Measurements from ENCODE around the gene PPP1R11. TPM values are rescaled to one million over a fixed set of nuclear protein-coding genes. Genes with fewer than 3 reads are reported as not detected.

PPP1R11 gene
- total and polyA plus RNA-seq, 2 of the 13 experiments (the other 11 are each of a cell fraction or from before 2014, with no cell fraction given): 32.1 to 58.9 TPM

GRCh38 chr6:30075790-30076732 is 9.1 kb downstream of the PPP1R11 start (continued):
- no peak for TF ChIP-seq MLX (CRISPR knock-in tag; IDR thresholded peaks at IDR 0.05)
- peak; percentile 57; the same call in 1 of the 2 replicates for TF ChIP-seq SMAD1 (CRISPR knock-in tag; IDR thresholded peaks at IDR 0.05; ENCODE audit: borderline replicate concordance, low read depth)
- TF ChIP-seq, protein P1, sequence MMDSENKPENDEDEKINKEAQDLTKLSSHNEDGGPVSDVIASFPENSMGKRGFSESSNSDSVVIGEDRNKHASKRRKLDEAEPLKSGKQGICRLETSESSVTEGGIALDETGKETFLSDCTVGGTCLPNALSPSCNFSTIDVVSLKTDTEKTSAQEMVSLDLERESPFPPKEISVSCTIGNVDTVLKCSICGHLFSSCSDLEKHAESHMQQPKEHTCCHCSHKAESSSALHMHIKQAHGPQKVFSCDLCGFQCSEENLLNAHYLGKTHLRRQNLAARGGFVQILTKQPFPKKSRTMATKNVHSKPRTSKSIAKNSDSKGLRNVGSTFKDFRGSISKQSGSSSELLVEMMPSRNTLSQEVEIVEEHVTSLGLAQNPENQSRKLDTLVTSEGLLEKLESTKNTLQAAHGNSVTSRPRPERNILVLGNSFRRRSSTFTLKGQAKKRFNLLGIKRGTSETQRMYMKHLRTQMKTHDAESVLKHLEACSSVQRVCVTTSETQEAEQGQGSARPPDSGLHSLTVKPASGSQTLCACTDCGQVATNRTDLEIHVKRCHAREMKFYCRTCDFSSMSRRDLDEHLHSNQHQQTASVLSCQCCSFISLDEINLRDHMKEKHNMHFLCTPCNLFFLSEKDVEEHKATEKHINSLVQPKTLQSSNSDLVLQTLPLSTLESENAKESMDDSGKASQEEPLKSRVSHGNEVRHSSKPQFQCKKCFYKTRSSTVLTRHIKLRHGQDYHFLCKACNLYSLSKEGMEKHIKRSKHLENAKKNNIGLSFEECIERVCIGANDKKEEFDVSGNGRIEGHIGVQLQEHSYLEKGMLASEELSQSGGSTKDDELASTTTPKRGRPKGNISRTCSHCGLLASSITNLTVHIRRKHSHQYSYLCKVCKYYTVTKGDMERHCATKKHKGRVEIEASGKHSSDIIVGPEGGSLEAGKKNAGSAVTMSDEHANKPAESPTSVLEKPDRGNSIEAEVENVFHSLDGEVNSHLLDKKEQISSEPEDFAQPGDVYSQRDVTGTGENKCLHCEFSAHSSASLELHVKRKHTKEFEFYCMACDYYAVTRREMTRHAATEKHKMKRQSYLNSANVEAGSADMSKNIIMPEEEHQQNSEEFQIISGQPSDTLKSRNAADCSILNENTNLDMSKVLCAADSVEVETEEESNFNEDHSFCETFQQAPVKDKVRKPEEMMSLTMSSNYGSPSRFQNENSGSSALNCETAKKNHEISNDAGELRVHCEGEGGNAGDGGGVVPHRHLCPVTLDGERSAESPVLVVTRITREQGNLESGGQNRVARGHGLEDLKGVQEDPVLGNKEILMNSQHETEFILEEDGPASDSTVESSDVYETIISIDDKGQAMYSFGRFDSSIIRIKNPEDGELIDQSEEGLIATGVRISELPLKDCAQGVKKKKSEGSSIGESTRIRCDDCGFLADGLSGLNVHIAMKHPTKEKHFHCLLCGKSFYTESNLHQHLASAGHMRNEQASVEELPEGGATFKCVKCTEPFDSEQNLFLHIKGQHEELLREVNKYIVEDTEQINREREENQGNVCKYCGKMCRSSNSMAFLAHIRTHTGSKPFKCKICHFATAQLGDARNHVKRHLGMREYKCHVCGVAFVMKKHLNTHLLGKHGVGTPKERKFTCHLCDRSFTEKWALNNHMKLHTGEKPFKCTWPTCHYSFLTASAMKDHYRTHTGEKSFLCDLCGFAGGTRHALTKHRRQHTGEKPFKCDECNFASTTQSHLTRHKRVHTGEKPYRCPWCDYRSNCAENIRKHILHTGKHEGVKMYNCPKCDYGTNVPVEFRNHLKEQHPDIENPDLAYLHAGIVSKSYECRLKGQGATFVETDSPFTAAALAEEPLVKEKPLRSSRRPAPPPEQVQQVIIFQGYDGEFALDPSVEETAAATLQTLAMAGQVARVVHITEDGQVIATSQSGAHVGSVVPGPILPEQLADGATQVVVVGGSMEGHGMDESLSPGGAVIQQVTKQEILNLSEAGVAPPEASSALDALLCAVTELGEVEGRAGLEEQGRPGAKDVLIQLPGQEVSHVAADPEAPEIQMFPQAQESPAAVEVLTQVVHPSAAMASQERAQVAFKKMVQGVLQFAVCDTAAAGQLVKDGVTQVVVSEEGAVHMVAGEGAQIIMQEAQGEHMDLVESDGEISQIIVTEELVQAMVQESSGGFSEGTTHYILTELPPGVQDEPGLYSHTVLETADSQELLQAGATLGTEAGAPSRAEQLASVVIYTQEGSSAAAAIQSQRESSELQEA (CRISPR knock-in tag; IDR thresholded peaks at IDR 0.05; ENCODE audit: not compliant biosample characterization): no peak
- TF ChIP-seq TIGD3 (CRISPR knock-in tag; IDR thresholded peaks at IDR 0.05; ENCODE audit: borderline replicate concordance): no peak
- TF ChIP-seq, protein P2, sequence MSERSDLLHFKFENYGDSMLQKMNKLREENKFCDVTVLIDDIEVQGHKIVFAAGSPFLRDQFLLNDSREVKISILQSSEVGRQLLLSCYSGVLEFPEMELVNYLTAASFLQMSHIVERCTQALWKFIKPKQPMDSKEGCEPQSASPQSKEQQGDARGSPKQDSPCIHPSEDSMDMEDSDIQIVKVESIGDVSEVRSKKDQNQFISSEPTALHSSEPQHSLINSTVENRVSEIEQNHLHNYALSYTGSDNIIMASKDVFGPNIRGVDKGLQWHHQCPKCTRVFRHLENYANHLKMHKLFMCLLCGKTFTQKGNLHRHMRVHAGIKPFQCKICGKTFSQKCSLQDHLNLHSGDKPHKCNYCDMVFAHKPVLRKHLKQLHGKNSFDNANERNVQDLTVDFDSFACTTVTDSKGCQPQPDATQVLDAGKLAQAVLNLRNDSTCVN (CRISPR knock-in tag; IDR thresholded peaks at IDR 0.05; ENCODE audit: borderline replicate concordance): no peak
- no peak for TF ChIP-seq ZNF607 (CRISPR knock-in tag; IDR thresholded peaks at IDR 0.05; ENCODE audit: borderline replicate concordance)
- 0 out of 2 replicates have a peak, but pooled peaks have one; percentile 19 for TF ChIP-seq WIZ (CRISPR knock-in tag; IDR thresholded peaks at IDR 0.05)
- TF ChIP-seq ZNF230 (CRISPR knock-in tag; IDR thresholded peaks at IDR 0.05): no peak
- TF ChIP-seq RNF219 (CRISPR knock-in tag; IDR thresholded peaks at IDR 0.05): no peak
- no peak for TF ChIP-seq RCOR2 (CRISPR knock-in tag; IDR thresholded peaks at IDR 0.05)
- TF ChIP-seq, protein P3, sequence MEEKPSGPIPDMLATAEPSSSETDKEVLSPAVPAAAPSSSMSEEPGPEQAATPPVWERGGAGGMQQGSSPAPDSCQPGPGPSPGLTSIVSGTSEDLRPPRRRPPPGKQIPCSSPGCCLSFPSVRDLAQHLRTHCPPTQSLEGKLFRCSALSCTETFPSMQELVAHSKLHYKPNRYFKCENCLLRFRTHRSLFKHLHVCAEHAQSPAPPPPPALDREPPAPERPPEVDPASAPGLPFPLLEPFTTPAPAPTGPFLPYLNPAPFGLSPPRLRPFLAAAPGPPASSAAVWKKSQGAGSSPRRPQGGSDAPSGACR (CRISPR knock-in tag; IDR thresholded peaks at IDR 0.05): no peak; the same call in 1 of the 2 replicates
- no peak; the same call in 1 of the 2 replicates for TF ChIP-seq IRX3 (CRISPR knock-in tag; IDR thresholded peaks at IDR 0.05; ENCODE audit: borderline replicate concordance, low read depth)
